ENCODE measurements around the gene ADCK1.

GRCh38 chr14:77786148-77786547 lies 13.8 kb upstream of the ADCK1 start:
- TF ChIP-seq CTCF (IDR thresholded peaks at IDR 0.05), result no peak
- no peak for TF ChIP-seq POLR2A (IDR thresholded peaks at IDR 0.05)
